Suprapubic skin (tissue), 4 donors: ENCODE data around the gene CNNM4. TPM values are rescaled to one million over a fixed set of nuclear protein-coding genes. Genes with fewer than 3 reads are reported as not detected.

Experiments used
- DNase-seq, 2 donors: peaks; one replicate each; pipeline ENCODE4 v3.0.0-alpha.2; 2019; ENCODE audit warnings: low spot score in 2 of 2
- H3K27ac ChIP-seq: fragments of 200-600 bp; sonication (generic); one replicate; pipeline ENCODE4 v1.5.1; 2019
- H3K27me3 ChIP-seq: fragments of 200-600 bp; sonication (generic); one replicate; pipeline ENCODE4 v1.5.1; 2019
- H3K36me3 ChIP-seq: fragments of 200-600 bp; sonication (generic); one replicate; pipeline ENCODE4 v1.5.1; 2019
- H3K4me1 ChIP-seq: fragments of 200-600 bp; sonication (generic); one replicate; pipeline ENCODE4 v1.5.1; 2019
- H3K4me3 ChIP-seq: fragments of 200-600 bp; sonication (generic); one replicate; pipeline ENCODE4 v1.5.1; 2019; ENCODE audit warnings: mild to moderate bottlenecking
- H3K9me3 ChIP-seq: fragments of 200-600 bp; sonication (generic); one replicate; pipeline ENCODE4 v1.5.1; 2019
- CTCF ChIP-seq, 2 donors: fragments of 200-600 bp in 1 of 2; fragments of 450-650 bp in 1 of 2; sonication (generic) in 1 of 2; IDR thresholded peaks; one replicate each; pipeline ENCODE4 v1.5.1; 2016 to 2019; ENCODE audit warnings: antibody characterized with exemption in 2 of 2, mild to moderate bottlenecking in 1 of 2, moderate library complexity in 1 of 2
- EP300 ChIP-seq: sonication (generic); formaldehyde crosslinking; IDR thresholded peaks from one replicate; pipeline ENCODE4 v1.6.1; 2017; ENCODE audit warnings: antibody characterized with exemption
- POLR2A ChIP-seq, 2 donors: fragments of 450-650 bp; IDR thresholded peaks; one replicate each; pipeline ENCODE4 v1.6.1; 2017; ENCODE audit warnings: antibody characterized with exemption in 2 of 2, mild to moderate bottlenecking in 2 of 2, moderate library complexity in 2 of 2
- POLR2AphosphoS5 ChIP-seq, 3 donors: sonication (generic); formaldehyde crosslinking; IDR thresholded peaks; one replicate each; pipeline ENCODE4 v1.6.1; 2017; ENCODE audit warnings: antibody characterized with exemption in 3 of 3
- WGBS: methylation state at CpG from one replicate; pipeline ENCODE4 v1.1.5; 2018; 5-methylcytosine and 5-hydroxymethylcytosine counted together
- total RNA-seq, 4 donors: library from RNA; depleted of rRNA; stranded (reverse); fragments of >200 nt; gene quantifications; one replicate each; pipeline ENCODE4 v1.1.0, GENCODE V29; 2016

Gene CNNM4
- total RNA-seq, 4 donors from 2014 or later, result 14.9 to 18.9 (median 16.3) TPM

- no peak overlapping the region for H3K4me3 ChIP-seq
- H3K36me3 ChIP-seq, result peaks cover 30% of the 10 kb centered on the region
Observed at GRCh38 chr2:96839875-96840850, 79.5 kb downstream of the CNNM4 start.

GRCh38 chr2:96841701-96842495, 81.2 kb downstream of the CNNM4 start:
- Histone ChIP-seq H3K36me3 (peaks cover 30% of the 10 kb centered on the region), H3K27ac (no peak overlapping the region), H3K4me3 (no peak overlapping the region), H3K4me1 (peaks cover 10% of the 10 kb centered on the region), H3K9me3 (no peaks in the 10 kb centered on the region), H3K27me3 (no peaks in the 10 kb centered on the region)
- no peak for DNase-seq
- TF ChIP-seq POLR2A (IDR thresholded peaks at IDR 0.05) (no peak), CTCF (IDR thresholded peaks at IDR 0.05) (no peak), POLR2AphosphoS5 (IDR thresholded peaks at IDR 0.05) (no peak), EP300 (no peak)
- 84% methylated on average over 13 of the region's 16 CpGs for WGBS

More at GRCh38 chr2:96839875-96840850, 79.5 kb downstream of the CNNM4 start:
- Histone ChIP-seq H3K9me3 (no peaks in the 10 kb centered on the region), H3K4me1 (peaks cover 10% of the 10 kb centered on the region), H3K27ac (no peak overlapping the region), H3K27me3 (no peaks in the 10 kb centered on the region)
- TF ChIP-seq EP300, result no peak
- TF ChIP-seq POLR2A (IDR thresholded peaks at IDR 0.05), result no peak
- no peak for TF ChIP-seq POLR2AphosphoS5 (IDR thresholded peaks at IDR 0.05)
- no peak for TF ChIP-seq CTCF (IDR thresholded peaks at IDR 0.05)
- no peak for DNase-seq
- 89% methylated on average over 15 of the region's 37 CpGs for WGBS

- Histone ChIP-seq H3K4me3 (no peak overlapping the region), H3K27me3 (no peaks in the 10 kb centered on the region), H3K4me1 (peaks cover 10% of the 10 kb centered on the region), H3K27ac (no peak overlapping the region), H3K36me3 (peaks cover 33% of the 10 kb centered on the region), H3K9me3 (no peaks in the 10 kb centered on the region)
- no peak for DNase-seq
- WGBS, result 66% methylated on average over 7 of the region's 7 CpGs
- TF ChIP-seq POLR2A (IDR thresholded peaks at IDR 0.05) (no peak), POLR2AphosphoS5 (IDR thresholded peaks at IDR 0.05) (no peak), EP300 (no peak), CTCF (IDR thresholded peaks at IDR 0.05) (no peak)
Observed at GRCh38 chr2:96842600-96842999, 81.9 kb downstream of the CNNM4 start.

- Histone ChIP-seq H3K4me3 (no peak within 1 kb of the TSS), H3K9me3 (no peaks in the 10 kb centered on the region), H3K36me3 (peaks cover 38% of the 10 kb centered on the region), H3K27me3 (no peaks in the 10 kb centered on the region), H3K27ac (no peak within 1 kb of the TSS), H3K4me1 (peaks cover 10% of the 10 kb centered on the region)
- DNase-seq, result no peak
- WGBS, result 91% methylated on average over 11 of the region's 14 CpGs
- no peak for TF ChIP-seq POLR2AphosphoS5 (IDR thresholded peaks at IDR 0.05)
- no peak for TF ChIP-seq EP300
- no peak for TF ChIP-seq POLR2A (IDR thresholded peaks at IDR 0.05)
- TF ChIP-seq CTCF (IDR thresholded peaks at IDR 0.05), result no peak
Observed at GRCh38 chr2:96843538-96844268, 83.0 kb downstream of the CNNM4 start, which contains the start of gene ANKRD23. Gene ANKRD23, minus strand, starts transcription at chr2:96844021. Its CDS starts 29 bp downstream, at chr2:96843992.
